Immature natural killer cell (primary cell): ENCODE measurements around the gene NRARP. TPM values are rescaled to one million over a fixed set of nuclear protein-coding genes. Genes with fewer than 3 reads are reported as not detected.
"Not testable (repeated sequence)": the region's sequence is repeated elsewhere in the genome, so short reads cannot be mapped to it uniquely, and the experiment has no call there.

ENCODE experiments used
- DNase-seq, 3 donors: peaks; one replicate each; pipeline ENCODE4 v3.0.0; 2022; ENCODE audit warnings: mixed read lengths in 1 of 3
- H3K27ac Mint-ChIP-seq, 6 donors: one replicate each; pipeline ENCODE4 v1.8.0; 2020; ENCODE audit warnings: mixed read lengths in 6 of 6, mild to moderate bottlenecking in 5 of 6, inconsistent platforms in 4 of 6, moderate library complexity in 3 of 6
- H3K27me3 Mint-ChIP-seq, 3 donors: one replicate each; pipeline ENCODE4 v1.8.0; 2020 to 2021; ENCODE audit warnings: low read depth in 3 of 3, mild to moderate bottlenecking in 3 of 3, mixed read lengths in 3 of 3, moderate library complexity in 3 of 3, inconsistent platforms in 1 of 3
- H3K36me3 Mint-ChIP-seq, 3 donors: one replicate each; pipeline ENCODE4 v1.8.0; 2020; ENCODE audit warnings: mixed read lengths in 3 of 3, inconsistent platforms in 2 of 3, mild to moderate bottlenecking in 2 of 3
- H3K4me1 Mint-ChIP-seq, 2 donors: one replicate each; pipeline ENCODE4 v1.8.0; 2020; ENCODE audit warnings: inconsistent platforms in 2 of 2, mild to moderate bottlenecking in 2 of 2, mixed read lengths in 2 of 2, moderate library complexity in 1 of 2
- H3K4me3 Mint-ChIP-seq, 5 donors: one replicate each; pipeline ENCODE4 v1.8.0; 2020; ENCODE audit warnings: mild to moderate bottlenecking in 5 of 5, mixed read lengths in 5 of 5, inconsistent platforms in 3 of 5, moderate library complexity in 3 of 5
- H3K9me3 Mint-ChIP-seq, 6 donors: one replicate each; pipeline ENCODE4 v1.8.0; 2020; ENCODE audit warnings: mild to moderate bottlenecking in 6 of 6, mixed read lengths in 6 of 6, inconsistent platforms in 4 of 6, moderate library complexity in 3 of 6
- polyA plus RNA-seq, 3 donors: library from polyadenylated mRNA; unstranded; fragments of 300-500 nt; fragmentation: Illumina TruSeq; gene quantifications; one replicate each; pipeline ENCODE4 v1.2.3, GENCODE V29; 2021

The NRARP gene
- polyA plus RNA-seq, 3 donors from 2014 or later: 0.14 TPM; not detected in 2

DNA sequence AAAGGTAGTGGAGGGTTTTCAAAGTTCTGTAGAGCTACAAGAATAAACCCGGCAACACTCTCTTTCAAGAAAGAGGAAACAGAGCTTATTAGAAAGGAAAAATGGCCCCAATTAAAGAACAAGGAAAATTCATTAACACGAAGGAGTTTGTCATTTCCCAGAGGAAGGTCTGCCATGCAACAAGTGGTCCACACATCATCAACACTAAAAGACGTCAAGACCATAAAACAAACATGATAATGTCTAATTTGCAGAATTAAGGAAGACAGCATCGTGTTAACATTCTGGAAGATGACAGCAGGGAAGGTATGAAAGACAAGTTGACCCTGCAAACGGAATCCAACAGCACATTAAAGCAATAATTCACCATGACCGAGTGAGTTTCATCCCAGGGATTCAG, 28.6 kb upstream of the NRARP start:
- peaks cover 3 to 8% (median 7%) of the 10 kb centered on the region in 3 donors for H3K27me3 Mint-ChIP-seq
- peaks cover 9% of the 10 kb centered on the region in 2 donors for H3K4me1 Mint-ChIP-seq
- no peak for DNase-seq
- H3K36me3 Mint-ChIP-seq: peaks cover 3 to 5% (median 4%) of the 10 kb centered on the region in 3 donors
- H3K27ac Mint-ChIP-seq: peak overlapping the region in 2 of 6 donors; percentile 8 to 72
- peaks cover 0 to 6% (median 0%) of the 10 kb centered on the region in 6 donors for H3K9me3 Mint-ChIP-seq
- H3K4me3 Mint-ChIP-seq: no peak overlapping the region

GRCh38 chr9:137329590-137329989, 27.5 kb upstream of the NRARP start:
- not testable (repeated sequence) for H3K27me3 Mint-ChIP-seq, DNase-seq, H3K36me3 Mint-ChIP-seq, H3K4me1 Mint-ChIP-seq, H3K4me3 Mint-ChIP-seq, H3K9me3 Mint-ChIP-seq
- H3K27ac Mint-ChIP-seq: peak overlapping the region in 2 of 6 donors; percentile 40 to 68

DNA sequence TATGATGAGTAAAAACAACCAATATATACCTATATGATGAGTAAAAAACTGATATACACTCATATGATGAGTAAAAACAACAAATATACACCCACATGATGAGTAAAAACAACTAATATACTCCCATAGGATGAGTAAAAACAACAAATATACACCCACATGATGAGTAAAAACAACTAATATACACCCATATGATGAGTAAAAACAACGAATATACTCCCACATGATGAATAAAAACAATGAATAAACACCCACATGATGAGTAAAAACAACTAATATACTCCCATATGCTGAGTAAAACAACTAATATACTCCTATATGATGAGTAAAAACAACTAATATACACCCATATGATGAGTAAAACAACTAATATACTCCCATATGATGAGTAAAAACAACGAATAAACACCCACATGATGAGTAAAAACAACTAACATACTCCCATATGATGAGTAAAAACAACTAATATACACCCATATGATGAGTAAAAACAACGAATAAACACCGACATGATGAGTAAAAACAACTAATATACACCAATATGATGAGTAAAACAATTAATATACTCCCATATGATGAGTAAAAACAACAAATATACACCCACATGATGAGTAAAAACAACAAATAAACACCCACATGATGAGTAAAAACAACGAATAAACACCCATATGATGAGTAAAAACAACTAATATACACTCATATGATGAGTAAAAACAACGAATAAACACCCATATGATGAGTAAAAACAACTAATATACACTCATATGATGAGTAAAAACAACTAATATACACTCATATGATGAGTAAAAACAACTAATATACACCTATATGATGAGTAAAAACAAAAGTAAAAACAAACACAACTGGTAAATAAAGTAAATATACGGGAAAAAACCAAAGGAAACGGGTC, 25.8 kb upstream of the NRARP start:
- not testable (repeated sequence) for DNase-seq, H3K27me3 Mint-ChIP-seq, H3K9me3 Mint-ChIP-seq, H3K4me3 Mint-ChIP-seq, H3K4me1 Mint-ChIP-seq, H3K36me3 Mint-ChIP-seq
- peak overlapping the region in 3 of 6 donors; percentile 22 to 53 (median 38) for H3K27ac Mint-ChIP-seq

GRCh38 chr9:137326445-137327065, 24.5 kb upstream of the NRARP start:
- Mint-ChIP-seq H3K27me3 (peaks cover 1 to 9% (median 4%) of the 10 kb centered on the region in 3 donors), H3K9me3 (peaks cover 0 to 6% (median 0%) of the 10 kb centered on the region in 6 donors), H3K27ac (peak overlapping the region in 4 of 6 donors; percentile 9 to 72 (median 39)), H3K4me3 (peak overlapping the region; percentile 7 to 71 (median 55)), H3K4me1 (peaks cover 9 to 11% of the 10 kb centered on the region in 2 donors), H3K36me3 (peaks cover 0 to 8% (median 3%) of the 10 kb centered on the region in 3 donors)
- DNase-seq: peak in 1 of 3 donors; percentile 14

DNA sequence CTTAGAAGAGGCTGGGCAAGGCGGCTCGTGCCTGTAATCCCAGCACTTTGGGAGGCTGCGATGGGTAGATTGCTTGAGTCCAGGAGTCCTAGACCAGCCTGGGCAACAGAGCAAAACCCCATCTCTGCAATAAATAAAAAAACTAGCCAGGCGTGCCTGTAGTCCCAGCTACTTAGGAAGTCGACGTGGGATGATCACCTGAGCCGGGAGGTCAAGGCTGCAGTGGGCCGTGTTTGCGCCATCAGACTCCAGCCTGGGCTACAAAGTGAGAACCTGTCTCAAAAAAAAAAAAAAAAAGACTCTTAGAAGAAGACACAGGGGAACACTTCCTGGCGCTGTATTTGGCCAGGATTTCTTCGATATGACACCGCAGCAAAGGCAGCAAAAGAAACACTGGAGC, 23.7 kb upstream of the NRARP start:
- Mint-ChIP-seq H3K4me3 (no peak overlapping the region), H3K27me3 (peaks cover 1 to 9% (median 4%) of the 10 kb centered on the region in 3 donors), H3K27ac (no peak overlapping the region), H3K9me3 (peaks cover 0 to 6% (median 0%) of the 10 kb centered on the region in 6 donors), H3K4me1 (peaks cover 9 to 11% of the 10 kb centered on the region in 2 donors), H3K36me3 (peaks cover 0 to 8% (median 3%) of the 10 kb centered on the region in 3 donors)
- DNase-seq: no peak

DNA sequence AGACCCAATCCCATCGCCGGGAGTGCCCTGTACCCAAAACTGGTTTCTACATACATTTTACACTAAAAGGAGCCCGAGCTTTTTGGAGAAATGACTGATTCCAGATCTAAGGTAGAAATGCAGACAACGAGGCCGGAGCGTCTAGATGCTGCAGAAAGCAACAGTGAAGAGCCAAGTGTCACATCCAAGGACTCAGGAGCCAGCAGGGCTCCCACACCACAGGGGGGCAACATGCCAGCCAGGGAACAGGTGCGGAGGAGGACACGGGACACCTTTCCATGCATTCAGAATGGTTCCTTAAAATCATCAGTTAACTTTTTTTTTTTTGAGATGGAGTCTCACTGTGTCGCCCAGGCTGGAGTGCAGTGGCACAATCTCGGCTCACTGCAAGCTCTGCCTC, 23.1 kb upstream of the NRARP start:
- Mint-ChIP-seq H3K27ac (no peak overlapping the region), H3K4me1 (peaks cover 13 to 14% of the 10 kb centered on the region in 2 donors), H3K36me3 (peaks cover 0 to 8% (median 3%) of the 10 kb centered on the region in 3 donors), H3K9me3 (peaks cover 0 to 6% (median 0%) of the 10 kb centered on the region in 6 donors), H3K4me3 (no peak overlapping the region), H3K27me3 (peaks cover 1 to 9% (median 4%) of the 10 kb centered on the region in 3 donors)
- DNase-seq: no peak

DNA sequence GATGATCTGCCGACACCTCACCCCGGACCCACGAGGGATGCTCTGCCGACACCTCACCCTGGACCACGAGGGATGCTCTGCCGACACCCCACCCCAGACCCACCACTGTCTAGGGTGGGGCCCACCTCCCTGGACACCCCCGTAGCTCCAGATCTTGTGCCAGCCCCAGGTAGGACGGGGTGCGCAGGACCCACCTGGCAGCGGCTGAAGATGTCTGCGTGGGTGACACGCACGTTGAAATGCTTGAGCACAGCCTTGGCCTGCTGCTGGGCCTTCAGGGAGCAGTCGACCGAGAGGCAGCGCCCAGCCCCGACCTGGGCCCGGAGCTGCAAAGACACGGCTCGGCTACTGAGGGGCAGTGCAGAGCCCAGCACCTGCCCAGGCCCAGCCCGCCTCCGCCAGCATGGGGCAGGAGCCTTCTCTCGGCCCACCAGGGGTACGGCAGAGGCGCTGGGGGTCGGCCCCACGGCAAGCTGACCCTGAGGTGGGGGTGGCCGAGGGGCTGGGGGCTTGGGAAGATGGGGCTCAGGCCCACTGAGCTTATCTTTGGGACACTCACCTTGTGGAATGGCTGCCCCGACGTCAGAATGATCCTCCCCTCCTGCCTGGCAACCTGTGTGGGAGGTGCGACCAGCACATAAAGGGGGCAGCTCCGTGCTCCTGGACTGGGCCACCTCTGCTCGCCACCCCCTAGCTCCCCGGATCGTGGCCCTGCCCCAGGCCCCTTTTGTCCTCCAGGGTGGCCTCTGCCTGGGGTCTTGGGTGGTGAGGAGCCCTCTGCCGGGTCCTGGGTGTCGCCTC, 21.7 kb upstream of the NRARP start:
- H3K4me1 Mint-ChIP-seq: peaks cover 13% of the 10 kb centered on the region in 2 donors
- no peak for DNase-seq
- no peak overlapping the region for H3K4me3 Mint-ChIP-seq
- H3K27ac Mint-ChIP-seq: no peak overlapping the region
- peaks cover 0 to 6% (median 0%) of the 10 kb centered on the region in 6 donors for H3K9me3 Mint-ChIP-seq
- H3K27me3 Mint-ChIP-seq: peaks cover 1 to 9% (median 4%) of the 10 kb centered on the region in 3 donors
- peaks cover 0 to 8% (median 3%) of the 10 kb centered on the region in 3 donors for H3K36me3 Mint-ChIP-seq

DNA sequence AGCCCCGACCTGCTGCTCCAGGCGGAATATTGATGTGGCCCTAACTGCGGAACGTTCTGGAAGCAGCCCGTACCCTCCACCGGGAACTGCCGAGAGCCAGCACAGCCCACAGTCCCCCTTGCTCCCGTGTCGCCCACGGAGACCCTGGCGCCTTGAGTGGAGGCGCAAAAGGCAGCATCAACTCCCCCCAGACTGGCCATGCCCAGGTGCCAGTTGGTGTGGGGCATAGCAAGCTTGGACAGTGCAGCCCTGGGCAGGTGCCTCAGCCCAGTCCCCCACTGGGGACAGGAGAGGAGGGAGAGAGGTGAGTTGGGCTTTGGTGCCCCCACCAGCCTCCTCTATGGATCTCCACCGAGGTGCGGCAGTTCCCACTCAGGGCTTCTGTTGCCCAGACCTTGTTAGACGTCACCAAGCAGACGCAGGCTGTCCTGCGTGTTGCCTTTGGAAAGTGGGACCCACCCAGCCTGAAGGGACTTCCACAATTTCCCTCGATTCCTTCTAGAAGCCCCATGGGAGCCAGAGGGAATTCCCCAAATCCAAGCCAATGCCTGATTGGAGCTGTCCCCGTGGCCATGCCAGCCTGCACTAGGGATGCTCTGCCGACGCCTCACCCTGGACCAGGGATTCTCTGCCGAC, 19.8 kb upstream of the NRARP start:
- Mint-ChIP-seq H3K27ac (peak overlapping the region in 1 of 6 donors; percentile 53), H3K27me3 (peaks cover under 1 to 3% (median 2%) of the 10 kb centered on the region in 3 donors), H3K36me3 (peaks cover 0 to 8% (median 3%) of the 10 kb centered on the region in 3 donors), H3K9me3 (peaks cover 0 to under 1% (median 0%) of the 10 kb centered on the region in 6 donors), H3K4me1 (peaks cover 11 to 12% of the 10 kb centered on the region in 2 donors), H3K4me3 (no peak overlapping the region)
- no peak for DNase-seq

GRCh38 chr9:137320555-137321384, 18.7 kb upstream of the NRARP start:
- DNase-seq: peak; percentile 40 to 47 (median 46)
- Mint-ChIP-seq H3K27me3 (peaks cover 0 to 3% (median 0%) of the 10 kb centered on the region in 3 donors), H3K9me3 (no peaks in the 10 kb centered on the region), H3K27ac (peak overlapping the region; percentile 55 to 88 (median 76)), H3K4me1 (peaks cover 4 to 6% of the 10 kb centered on the region in 2 donors), H3K36me3 (peaks cover 0 to 4% (median 3%) of the 10 kb centered on the region in 3 donors), H3K4me3 (peak overlapping the region; percentile 45 to 80 (median 63))

DNA sequence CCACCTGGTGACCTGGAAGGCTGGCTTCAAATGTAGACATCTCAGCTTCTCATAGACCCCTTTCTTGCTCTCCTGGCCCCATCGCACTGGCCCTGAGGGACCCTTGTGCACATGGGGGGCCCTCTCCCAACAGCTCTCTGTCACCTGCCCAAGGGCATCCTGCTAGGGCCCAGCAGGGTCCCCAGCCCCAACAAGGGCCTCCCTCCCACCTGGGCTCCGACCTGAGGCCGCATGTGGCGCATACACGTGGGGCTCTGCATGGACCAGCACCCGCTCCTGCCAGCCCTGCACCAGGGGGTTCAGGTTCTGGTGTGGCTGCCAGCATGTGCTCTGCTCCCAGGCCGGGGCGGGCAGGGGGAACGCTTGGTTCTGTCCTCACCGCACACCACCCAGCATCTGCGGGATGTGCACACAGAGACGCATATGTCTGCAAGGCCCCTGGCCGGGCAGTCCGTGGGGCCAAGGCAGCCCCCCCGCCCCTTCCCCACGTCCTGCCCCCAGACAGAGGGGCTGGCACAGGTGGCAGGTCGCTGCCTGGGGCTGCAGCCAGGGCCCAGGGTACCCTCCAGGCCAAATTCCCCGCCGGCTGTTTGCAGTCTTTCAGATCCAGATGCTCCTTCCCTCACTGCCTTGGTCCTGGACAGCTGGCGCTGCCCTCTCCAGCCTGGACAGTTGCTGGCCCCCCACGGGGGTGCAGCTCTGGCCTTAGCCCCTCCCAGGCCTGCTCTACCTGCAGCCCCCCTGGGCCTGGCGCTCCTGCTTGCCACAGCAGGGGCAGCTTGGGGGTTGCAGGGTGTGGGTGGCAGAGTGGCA, 17.9 kb upstream of the NRARP start:
- Mint-ChIP-seq H3K4me3 (peak overlapping the region in 2 of 5 donors; percentile 63 to 65), H3K4me1 (peaks cover 4 to 6% of the 10 kb centered on the region in 2 donors), H3K27ac (peak overlapping the region in 4 of 6 donors; percentile 55 to 88 (median 72)), H3K36me3 (peaks cover 0 to 2% (median under 1%) of the 10 kb centered on the region in 3 donors), H3K27me3 (peaks cover 0 to 3% (median 0%) of the 10 kb centered on the region in 3 donors), H3K9me3 (no peaks in the 10 kb centered on the region)
- DNase-seq: no peak

- H3K27ac Mint-ChIP-seq: no peak overlapping the region
- H3K36me3 Mint-ChIP-seq: no peaks in the 10 kb centered on the region
- no peak overlapping the region for H3K4me3 Mint-ChIP-seq
- H3K4me1 Mint-ChIP-seq: peaks cover 4 to 6% of the 10 kb centered on the region in 2 donors
- H3K9me3 Mint-ChIP-seq: no peaks in the 10 kb centered on the region
- peaks cover 0 to 3% (median 0%) of the 10 kb centered on the region in 3 donors for H3K27me3 Mint-ChIP-seq
- no peak for DNase-seq
Measured at GRCh38 chr9:137319011-137319738, 17.1 kb upstream of the NRARP start.
